DND-41 (cell line): ENCODE results near the gene KRT34.
"Not testable (repeated sequence)": the region's sequence is repeated elsewhere in the genome, so short reads cannot be mapped to it uniquely, and the experiment has no call there.

Experiments
- ATAC-seq: fragments of 200-7000 bp; cut with Tn5 transposase; 3 replicates; pipeline ENCODE4 v1.9.1; 2021; ENCODE audit warnings: low read depth; ENCODE audit not compliant: insufficient read depth
- DNase-seq: peaks from one replicate; pipeline ENCODE4 v3.0.0-alpha.2; 2020
- H2AFZ ChIP-seq: 2 replicates; pipeline ENCODE4 v1.6.0; 2012; ENCODE audit warnings: low read depth, low read length
- H3K27ac ChIP-seq: 2 replicates; pipeline ENCODE4 v1.5.1; 2012; ENCODE audit warnings: low read length, inconsistent platforms
- H3K27me3 ChIP-seq: fragments of 200-600 bp; sonication (generic); 2 replicates; pipeline ENCODE4 v1.6.0; 2012; ENCODE audit warnings: low read length, mild to moderate bottlenecking, inconsistent platforms; ENCODE audit not compliant: insufficient read depth, poor library complexity
- H3K36me3 ChIP-seq: 2 replicates; pipeline ENCODE4 v1.5.1; 2012; ENCODE audit warnings: low read length, inconsistent platforms; ENCODE audit not compliant: insufficient read depth
- H3K4me1 ChIP-seq: 2 replicates; pipeline ENCODE4 v1.5.1; 2012; ENCODE audit warnings: mild to moderate bottlenecking, low read length; ENCODE audit not compliant: insufficient read depth
- H3K4me2 ChIP-seq: 2 replicates; pipeline ENCODE4 v1.6.0; 2012; ENCODE audit warnings: mild to moderate bottlenecking, moderate library complexity, low read length, inconsistent platforms; ENCODE audit not compliant: insufficient read depth
- H3K4me3 ChIP-seq, 2 experiments: fragments of 200-600 bp in 1 of 2; shearing (Covaris generic) in 1 of 2; 2 replicates each; pipeline ENCODE4 v1.5.1; 2012 to 2016; ENCODE audit warnings: inconsistent platforms in 2 of 2, low read length in 2 of 2, mild to moderate bottlenecking in 2 of 2, low read depth in 1 of 2, moderate library complexity in 1 of 2
- H3K79me2 ChIP-seq: 2 replicates; pipeline ENCODE4 v1.6.0; 2012; ENCODE audit warnings: low read length, inconsistent platforms; ENCODE audit not compliant: insufficient read depth
- H3K9ac ChIP-seq: 2 replicates; pipeline ENCODE4 v1.6.0; 2012; ENCODE audit warnings: low read depth, mild to moderate bottlenecking, inconsistent platforms, low read length, moderate library complexity
- H3K9me3 ChIP-seq: 2 replicates; pipeline ENCODE4 v1.5.1; 2012; ENCODE audit warnings: low read length, moderate library complexity, mild to moderate bottlenecking, inconsistent platforms; ENCODE audit not compliant: insufficient read depth, severe bottlenecking
- H4K20me1 ChIP-seq: 2 replicates; pipeline ENCODE4 v1.6.0; 2012; ENCODE audit warnings: low read length; ENCODE audit not compliant: insufficient read depth
- EZH2 ChIP-seq: IDR thresholded peaks from 3 replicates; pipeline ENCODE4 v1.6.1; 2012; ENCODE audit warnings: borderline replicate concordance, low read depth, mild to moderate bottlenecking, moderate library complexity, low read length, inconsistent platforms; ENCODE audit not compliant: severe bottlenecking
- TF ChIP-seq, protein P1 (sequence below): IDR thresholded peaks from 2 replicates; pipeline ENCODE4 v1.5.1; 2012; ENCODE audit warnings: borderline replicate concordance, low read length, moderate library complexity, mild to moderate bottlenecking; ENCODE audit not compliant: poor library complexity, severe bottlenecking; ENCODE audit errors: extremely low read depth

KRT34 gene

DNA sequence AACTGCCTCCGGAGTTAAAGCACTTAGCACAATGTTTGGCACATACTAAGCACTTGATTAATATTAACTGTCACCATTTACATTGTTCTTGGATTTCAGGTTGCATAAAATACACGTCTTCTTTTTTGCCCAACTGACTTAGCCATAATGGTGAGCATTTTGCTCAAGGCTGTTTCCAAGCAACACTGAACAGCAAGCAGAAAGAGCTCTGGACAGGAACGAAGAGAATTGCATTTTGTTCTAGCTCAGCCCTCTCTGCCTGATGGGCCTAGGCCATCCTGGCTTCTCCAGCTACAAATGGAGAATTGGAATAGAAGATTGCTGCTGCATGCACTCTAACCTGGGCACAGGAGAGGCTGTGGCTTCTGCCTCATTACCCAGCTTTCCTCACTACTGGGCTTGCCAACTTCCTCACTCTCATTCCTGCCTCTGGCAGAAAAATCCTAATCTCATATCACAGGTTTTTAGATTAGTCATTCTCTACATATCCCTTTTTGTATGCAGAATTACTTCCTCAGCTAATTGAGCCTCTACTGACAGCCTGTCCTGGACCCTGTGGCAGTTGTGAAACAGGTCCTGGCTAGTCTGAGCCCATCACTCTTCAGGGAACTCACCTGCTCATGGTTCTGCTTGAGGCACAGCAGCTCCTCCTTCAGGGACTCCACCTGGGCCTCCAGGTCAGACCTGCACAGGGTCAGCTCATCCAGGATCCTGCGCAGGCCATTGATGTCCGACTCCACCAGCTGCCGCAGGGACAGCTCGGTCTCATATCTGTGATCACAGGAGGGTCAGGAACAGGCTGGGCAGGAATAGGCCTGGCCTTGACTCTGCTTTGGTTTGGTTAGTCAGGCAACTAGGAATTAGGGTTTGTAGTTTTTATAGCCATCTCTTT, 34.0 kb downstream of the KRT34 start:
- no peaks in the 10 kb centered on the region for H3K4me1 ChIP-seq
- H3K36me3 ChIP-seq: no peaks in the 10 kb centered on the region
- DNase-seq (no peak), ATAC-seq (no peak)
- no peak overlapping the region for H3K9ac ChIP-seq
- H3K9me3 ChIP-seq: no peaks in the 10 kb centered on the region
- H3K27ac ChIP-seq: no peak overlapping the region
- H3K4me3 ChIP-seq: no peak overlapping the region
- no peaks in the 10 kb centered on the region for H4K20me1 ChIP-seq
- H3K27me3 ChIP-seq: no peaks in the 10 kb centered on the region
- H2AFZ ChIP-seq: no peak overlapping the region
- no peaks in the 10 kb centered on the region for H3K79me2 ChIP-seq
- TF ChIP-seq, protein P1, sequence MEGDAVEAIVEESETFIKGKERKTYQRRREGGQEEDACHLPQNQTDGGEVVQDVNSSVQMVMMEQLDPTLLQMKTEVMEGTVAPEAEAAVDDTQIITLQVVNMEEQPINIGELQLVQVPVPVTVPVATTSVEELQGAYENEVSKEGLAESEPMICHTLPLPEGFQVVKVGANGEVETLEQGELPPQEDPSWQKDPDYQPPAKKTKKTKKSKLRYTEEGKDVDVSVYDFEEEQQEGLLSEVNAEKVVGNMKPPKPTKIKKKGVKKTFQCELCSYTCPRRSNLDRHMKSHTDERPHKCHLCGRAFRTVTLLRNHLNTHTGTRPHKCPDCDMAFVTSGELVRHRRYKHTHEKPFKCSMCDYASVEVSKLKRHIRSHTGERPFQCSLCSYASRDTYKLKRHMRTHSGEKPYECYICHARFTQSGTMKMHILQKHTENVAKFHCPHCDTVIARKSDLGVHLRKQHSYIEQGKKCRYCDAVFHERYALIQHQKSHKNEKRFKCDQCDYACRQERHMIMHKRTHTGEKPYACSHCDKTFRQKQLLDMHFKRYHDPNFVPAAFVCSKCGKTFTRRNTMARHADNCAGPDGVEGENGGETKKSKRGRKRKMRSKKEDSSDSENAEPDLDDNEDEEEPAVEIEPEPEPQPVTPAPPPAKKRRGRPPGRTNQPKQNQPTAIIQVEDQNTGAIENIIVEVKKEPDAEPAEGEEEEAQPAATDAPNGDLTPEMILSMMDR: no peak
- TF ChIP-seq EZH2: no peak
- no peak overlapping the region for H3K4me2 ChIP-seq

DNA sequence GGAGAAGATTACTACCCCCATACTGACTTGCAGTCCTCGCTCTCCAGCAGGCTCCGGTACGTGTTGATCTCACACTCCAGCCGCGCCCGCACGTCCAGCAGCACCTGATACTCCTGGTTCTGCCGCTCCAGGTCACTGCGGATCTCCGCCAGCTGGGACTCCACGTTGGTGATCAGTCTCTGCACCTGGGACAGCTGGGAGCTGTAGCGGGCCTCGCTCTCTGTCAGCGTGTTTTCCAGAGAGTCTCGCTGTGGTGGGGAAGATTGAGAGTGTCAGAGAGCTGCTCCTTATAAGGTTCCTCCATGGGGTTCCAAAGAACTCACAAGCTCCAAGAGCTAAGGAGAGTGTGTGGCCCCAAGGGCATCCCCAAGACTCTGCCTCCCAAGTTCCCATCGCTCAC, 35.7 kb downstream of the KRT34 start:
- not testable (repeated sequence) for H3K36me3 ChIP-seq

DNA sequence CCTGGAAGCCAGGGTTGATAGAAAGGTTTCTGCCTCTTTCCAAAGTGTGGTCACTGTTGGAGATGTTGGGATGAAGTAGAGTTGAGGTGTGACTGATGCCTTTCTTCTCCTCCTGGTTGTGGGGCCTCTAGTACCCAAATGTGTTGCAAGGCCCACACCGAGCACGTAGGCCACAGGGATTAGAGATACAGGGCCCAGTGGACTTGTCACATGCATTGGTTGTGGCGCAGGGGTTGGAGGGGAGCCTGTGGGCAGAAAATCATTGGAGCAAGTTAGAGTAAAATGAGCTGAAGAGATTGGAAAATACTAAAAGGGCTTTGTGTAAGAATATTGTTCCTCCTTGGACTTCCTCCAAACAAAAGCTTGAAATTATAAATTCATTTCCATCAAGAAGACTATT, 36.1 kb downstream of the KRT34 start:
- no peaks in the 10 kb centered on the region for H3K27me3 ChIP-seq
- H3K9me3 ChIP-seq: no peaks in the 10 kb centered on the region
- DNase-seq (no peak), ATAC-seq (no peak)
- no peak overlapping the region for H2AFZ ChIP-seq
- no peaks in the 10 kb centered on the region for H3K36me3 ChIP-seq
- H3K4me2 ChIP-seq: no peak overlapping the region
- no peak overlapping the region for H3K9ac ChIP-seq
- no peaks in the 10 kb centered on the region for H3K4me1 ChIP-seq
- H3K27ac ChIP-seq: no peak overlapping the region
- TF ChIP-seq EZH2: no peak
- TF ChIP-seq, protein P1: no peak
- H3K4me3 ChIP-seq: no peak overlapping the region
- no peaks in the 10 kb centered on the region for H4K20me1 ChIP-seq
- H3K79me2 ChIP-seq: no peaks in the 10 kb centered on the region

More for the DNA sequence above, 35.7 kb downstream of the KRT34 start:
- not testable (repeated sequence) for H4K20me1 ChIP-seq, ATAC-seq, H3K27me3 ChIP-seq, H3K4me2 ChIP-seq, DNase-seq, H3K79me2 ChIP-seq, H2AFZ ChIP-seq, H3K27ac ChIP-seq, H3K9ac ChIP-seq, H3K4me1 ChIP-seq, H3K9me3 ChIP-seq, H3K4me3 ChIP-seq

DNA sequence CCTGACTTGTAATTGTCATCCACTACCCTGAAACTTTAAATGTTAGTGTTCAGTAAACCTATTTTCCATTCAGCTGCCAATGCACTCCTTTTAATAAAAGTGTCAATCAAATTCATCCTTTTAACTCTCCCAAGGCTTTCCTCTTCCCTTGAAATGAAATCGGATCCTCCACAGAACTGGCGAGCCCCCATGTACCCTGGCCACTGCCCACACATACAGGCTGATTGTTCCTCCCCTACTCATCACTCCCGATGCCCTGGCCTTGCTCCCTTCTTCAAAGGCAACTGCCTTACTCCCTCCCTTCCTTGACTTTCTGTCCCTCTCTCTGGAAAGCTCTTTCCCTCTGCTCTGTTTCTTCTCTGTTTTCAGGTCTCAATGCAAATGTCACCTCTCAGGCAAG, 39.1 kb downstream of the KRT34 start:
- no peak overlapping the region for H2AFZ ChIP-seq
- no peaks in the 10 kb centered on the region for H3K4me1 ChIP-seq
- TF ChIP-seq EZH2: no peak
- TF ChIP-seq, protein P1: no peak
- H3K4me2 ChIP-seq: no peak overlapping the region
- no peak for DNase-seq
- H3K79me2 ChIP-seq: no peaks in the 10 kb centered on the region
- H3K9ac ChIP-seq: no peak overlapping the region
- H3K4me3 ChIP-seq: no peak overlapping the region
- ATAC-seq: no peak
- H3K27ac ChIP-seq: no peak overlapping the region
- no peaks in the 10 kb centered on the region for H3K9me3 ChIP-seq
- H3K27me3 ChIP-seq: no peaks in the 10 kb centered on the region
- no peaks in the 10 kb centered on the region for H3K36me3 ChIP-seq
- H4K20me1 ChIP-seq: no peaks in the 10 kb centered on the region
